G401 (cell line): ENCODE measurements around the gene NRP1. TPM values are rescaled to one million over a fixed set of nuclear protein-coding genes. Genes with fewer than 3 reads are reported as not detected.

ENCODE experiments used
- DNase-seq: peaks from one replicate; pipeline ENCODE4 v3.0.0-alpha.2; 2015; ENCODE audit warnings: low spot score
- in situ Hi-C: cut with HindIII; loops from 2 replicates; pipeline ENCODE4 v1.10.0; 2016; ENCODE audit warnings: low sequenced_read_pairs, mixed read lengths
- total RNA-seq: library from RNA; depleted of rRNA; stranded (reverse); fragments of >200 nt; shearing (Covaris generic); gene quantifications from 2 replicates; pipeline ENCODE4 v1.2.3, GENCODE V29; 2014

NRP1 gene
- total RNA-seq, 1 experiment from 2014 or later = 17.1 TPM

DNA sequence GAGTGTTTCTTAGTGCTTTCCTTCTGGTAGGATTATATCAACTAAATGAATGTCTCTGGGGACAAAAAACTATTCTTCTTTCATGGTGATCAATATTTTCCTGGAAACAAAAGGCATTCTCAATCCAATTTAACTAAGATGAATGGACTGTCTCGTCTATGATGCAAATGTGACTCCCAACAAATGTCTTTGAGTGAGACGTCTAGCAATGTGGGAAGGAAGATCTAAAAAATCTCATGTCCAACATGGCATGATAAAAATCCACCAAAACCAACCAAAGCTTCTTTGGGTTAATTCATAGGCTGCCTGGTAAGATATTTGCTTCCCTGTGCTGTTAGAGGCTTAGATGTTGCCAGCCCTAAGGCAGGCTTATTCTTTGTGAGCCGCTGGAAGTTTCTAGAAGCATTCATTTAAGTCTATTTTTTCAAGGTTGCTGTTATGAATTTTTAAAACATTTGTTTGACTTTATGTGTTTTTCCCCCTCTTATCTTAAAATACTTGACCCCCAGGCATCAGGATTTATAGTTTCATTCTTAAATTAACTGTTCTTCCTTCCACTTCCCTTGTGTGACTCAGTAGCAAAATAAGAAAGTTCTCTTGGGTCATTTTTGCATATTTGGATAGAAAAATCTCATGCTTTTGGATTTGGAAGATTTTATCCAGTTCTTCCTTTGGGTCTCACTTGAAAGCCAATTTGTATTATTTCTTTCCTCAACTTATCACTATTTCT is 156.3 kb downstream of the NRP1 start:
- no peak for DNase-seq
- in situ Hi-C loops = no loop called here

DNA sequence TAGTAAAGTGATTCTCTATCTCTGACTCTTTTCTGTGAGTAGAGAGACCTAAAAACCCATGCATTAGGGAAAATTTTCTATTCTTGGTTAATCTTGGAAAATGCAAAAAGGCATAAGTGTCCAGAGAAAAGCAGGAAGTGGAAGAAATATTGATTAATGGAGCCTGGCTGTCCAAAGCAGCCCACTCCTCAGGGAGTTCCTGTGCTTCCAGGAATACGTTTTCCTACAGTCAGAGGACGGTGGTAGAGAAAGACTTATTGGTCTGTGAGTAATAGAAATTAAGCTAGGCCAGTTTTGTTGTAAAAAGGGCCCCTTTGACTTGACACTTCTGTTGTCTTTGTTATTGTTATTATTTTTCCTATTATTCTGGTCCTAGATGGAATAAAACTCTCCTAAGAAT is 157.8 kb downstream of the NRP1 start:
- no peak for DNase-seq
- in situ Hi-C loops = no loop called here

DNA sequence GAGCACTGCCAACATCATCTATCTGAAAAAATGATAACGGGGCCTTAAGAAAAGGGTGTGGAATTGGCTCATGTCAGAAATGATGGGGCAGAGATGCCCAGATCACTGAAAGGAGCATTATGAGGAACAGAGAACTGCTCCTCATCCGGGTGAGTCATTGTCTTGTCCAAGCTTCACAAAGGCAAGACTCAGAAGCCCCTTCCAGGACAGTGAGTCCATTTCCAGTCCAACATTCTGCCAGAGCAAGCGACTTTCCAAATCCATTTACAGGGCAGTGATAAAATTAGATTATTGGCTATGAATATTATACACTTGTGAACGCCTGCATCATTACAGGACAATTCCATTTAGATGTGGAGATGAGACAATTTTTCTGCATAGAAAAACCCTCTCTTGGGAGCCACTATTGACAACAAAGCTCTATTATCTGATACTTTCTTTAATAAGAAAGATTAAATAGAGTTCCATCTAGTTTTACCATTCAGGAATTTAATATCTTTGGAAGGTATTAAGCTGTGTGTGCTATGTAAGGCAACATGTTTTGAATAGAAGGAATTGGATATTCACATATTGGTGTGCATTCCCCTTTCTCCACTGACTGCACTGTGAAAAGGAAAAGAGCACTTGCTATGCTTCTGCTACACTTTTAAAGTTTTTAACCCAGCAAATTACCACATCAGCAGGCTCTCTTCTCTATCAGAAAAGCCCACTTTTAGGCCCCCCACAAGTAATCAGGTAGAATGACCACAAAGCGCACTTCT is 159.6 kb downstream of the NRP1 start:
- in situ Hi-C loops = no loop called here
- no peak for DNase-seq

DNA sequence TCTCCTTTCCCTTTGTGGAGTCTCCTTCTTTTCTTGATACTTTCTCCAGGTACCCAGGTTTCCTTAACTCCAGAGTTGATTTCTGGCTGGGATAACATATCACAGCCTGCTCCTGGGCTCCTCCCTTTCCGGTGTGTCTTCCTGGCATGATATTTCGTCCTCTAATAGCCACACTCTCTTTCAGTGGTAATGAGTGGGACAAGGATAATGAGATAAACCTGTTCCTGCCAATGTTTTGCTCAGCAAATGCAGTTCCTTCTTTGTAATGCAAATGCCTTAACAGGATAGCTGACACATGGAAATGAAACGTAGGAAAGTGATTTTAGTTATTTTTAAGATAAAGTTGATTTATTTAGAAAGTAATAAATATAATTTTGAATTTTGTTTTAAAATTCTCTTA is 168.6 kb downstream of the NRP1 start:
- in situ Hi-C loops = no loop called here

DNA sequence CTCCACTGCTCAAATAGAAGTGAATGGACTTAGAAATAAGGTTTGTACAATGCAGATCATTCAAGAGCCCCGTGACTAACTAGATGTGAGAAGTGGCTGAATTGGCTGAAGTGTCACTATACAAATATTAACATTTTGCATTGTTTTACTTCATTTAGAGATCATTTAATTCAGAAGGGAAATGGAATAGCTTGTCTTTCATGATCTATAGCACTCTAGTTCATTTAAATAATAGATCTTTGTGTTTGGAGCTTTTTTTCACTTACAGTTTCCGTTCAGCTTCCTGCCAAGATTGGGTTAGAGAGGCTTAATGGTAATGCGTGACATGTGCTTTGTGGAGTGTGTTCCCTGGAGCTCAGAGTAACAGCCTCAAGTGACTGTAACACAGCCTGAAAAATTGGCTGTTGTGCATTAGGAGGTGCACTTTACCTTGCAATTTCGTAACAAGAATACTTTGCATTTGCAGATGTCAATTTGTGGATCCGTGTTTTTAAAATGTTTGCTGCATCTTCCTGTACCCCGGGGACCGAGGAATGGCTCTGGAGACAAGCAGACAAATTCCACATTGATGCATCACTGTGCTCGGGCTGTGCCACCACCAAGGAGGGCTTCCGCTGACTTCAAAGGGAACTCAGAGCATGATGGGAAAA is 170.3 kb downstream of the NRP1 start:
- in situ Hi-C loops = no loop called here
- no peak for DNase-seq

More for the DNA sequence above, 168.6 kb downstream of the NRP1 start:
- DNase-seq = no peak

DNA sequence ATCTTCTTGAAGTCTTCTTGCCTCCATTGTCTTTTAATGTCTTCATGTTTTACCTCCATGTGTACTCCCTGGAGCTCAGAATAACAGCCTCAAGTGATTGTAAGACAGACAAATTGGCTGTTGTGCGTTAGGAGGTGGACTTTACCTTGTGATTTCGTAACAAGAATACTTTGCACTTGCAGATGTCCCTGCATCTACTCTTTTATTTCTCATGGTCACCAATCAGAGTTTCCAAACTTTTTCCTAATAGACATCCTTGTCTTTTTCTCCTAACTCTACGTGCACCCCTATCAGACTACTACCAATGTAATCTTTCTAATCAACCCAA is 172.3 kb downstream of the NRP1 start:
- in situ Hi-C loops = no loop called here
- DNase-seq = no peak

DNA sequence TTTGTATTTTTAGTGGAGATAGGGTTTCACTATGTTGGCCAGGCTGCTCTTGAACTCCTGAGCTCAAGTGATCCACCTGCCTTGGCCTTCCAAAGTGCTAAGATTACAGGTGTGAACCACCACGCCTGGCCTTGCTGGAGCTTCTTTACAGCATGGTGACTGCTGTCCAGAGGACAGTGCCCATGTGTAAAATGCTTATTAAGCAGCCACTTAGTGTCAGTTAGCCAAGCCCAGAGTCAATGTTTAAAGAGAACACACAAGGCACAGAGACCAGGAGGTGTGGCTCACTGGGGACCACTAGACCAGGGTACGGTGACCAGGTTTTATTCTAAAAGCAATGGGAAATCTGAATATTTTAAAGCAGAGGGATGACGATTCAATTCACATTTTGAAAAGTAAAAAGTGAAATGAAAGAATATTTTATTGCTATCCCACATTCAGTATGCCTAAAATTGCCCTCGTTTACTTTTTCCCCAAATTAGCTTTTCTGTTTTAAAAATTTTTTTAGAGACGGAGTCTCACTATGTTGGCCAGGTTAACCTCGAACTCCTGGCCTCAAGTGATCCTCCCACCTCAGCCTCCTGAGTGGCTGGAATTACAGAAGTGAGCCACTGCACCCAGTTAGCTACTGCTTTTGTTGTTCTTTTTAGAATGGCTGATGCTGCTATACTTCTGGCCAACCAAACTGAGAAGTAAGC is 172.8 kb downstream of the NRP1 start:
- no peak for DNase-seq
- in situ Hi-C loops = no loop called here

DNA sequence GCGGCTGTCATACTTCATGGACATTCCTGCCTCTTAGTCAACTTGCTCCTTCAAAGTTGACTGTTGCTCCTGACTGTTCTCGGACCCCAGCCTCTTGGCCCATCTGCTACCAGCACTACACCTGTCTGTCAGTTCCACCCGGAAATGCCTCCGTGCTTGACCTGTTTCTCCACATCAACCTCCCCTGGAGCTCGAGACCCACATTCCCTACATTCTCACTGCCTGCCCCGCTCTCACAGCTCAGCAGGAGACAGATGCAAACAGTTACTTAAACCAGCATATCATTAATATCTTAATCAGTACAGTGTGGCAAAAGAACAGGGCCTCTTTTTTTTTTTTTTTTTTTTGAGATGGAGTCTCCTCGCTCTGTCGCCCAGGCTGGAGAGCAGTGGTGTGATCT is 174.3 kb downstream of the NRP1 start:
- in situ Hi-C loops = no loop called here
- no peak for DNase-seq

DNA sequence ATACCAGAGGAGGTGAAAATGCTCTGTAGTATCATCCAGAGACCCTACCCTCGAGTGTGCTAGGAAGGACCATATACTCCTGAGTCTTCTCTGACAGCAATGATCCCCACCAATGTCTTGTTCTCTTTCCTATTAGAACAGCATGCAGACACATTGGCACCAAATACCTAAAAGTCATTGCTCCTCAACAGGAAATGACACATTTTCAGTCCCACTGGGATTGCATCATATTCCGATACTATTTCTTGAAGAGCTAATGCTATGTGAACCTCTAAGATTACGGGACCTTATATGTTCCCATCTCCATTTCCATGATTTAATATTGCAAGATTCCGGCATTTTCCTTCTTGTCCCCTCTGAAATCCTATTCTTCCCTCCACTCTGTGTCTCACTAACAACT is 177.4 kb downstream of the NRP1 start:
- no peak for DNase-seq

DNA sequence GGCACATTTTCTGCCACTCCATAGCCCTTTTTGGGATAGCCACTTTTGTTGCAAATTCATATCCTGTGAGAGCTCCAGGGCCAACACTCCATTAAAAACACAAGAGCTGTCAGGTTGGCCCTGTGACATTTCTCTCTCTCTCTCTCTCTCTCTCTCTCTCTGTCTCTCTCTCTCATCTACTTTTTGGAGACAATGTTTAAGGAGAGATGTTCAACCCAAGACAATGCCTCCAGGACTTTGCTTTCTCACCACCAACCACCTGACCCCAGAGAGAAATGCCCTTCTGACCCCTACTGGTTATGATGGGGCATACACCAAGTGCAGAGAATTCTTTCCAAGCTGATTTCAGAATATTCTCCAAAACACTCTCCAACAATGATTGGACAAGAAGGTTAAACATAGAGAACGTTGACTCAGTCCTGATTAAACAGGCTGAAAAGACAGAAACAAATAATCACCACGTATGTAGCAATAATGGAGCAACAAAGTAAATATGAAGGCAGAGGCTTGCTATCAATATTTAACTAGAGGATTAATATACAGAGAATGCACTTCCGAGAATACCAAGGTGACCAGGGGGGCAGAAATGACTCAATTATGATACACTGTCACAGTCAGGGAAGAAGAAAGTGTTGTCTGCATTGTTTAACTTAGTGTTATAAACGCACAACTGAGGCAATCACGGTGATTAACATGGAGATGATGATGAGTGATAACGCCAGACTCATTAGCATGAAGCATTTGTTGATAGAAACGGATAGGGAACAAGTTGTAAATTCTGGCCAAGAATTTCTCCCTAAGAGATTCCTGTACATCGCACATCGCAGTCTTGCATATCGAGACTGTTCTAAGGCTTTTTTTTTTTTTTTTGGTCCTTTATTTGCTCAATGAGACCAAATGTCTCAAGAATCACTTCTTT is 178.5 kb downstream of the NRP1 start:
- in situ Hi-C loops = no loop called here
- no peak for DNase-seq

More for the DNA sequence above, 177.4 kb downstream of the NRP1 start:
- in situ Hi-C loops = no loop called here

DNA sequence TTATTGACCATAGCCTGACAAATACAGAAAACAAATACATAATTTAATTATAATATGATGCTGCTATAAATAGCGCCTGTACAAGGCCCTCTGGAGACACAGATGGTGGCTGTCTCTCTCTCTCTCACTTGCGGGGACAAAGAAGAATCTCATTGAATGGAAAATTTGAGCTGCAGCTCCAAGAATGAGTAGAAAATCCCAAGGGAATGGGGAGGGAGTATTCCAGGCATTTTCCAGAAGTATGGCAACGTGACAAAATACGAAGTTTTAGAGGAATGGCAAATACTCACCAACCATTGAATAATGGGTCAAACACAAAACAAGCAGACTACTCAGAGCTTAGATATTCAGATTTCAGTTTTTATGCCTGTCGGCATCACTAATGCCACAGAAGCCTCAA is 179.9 kb downstream of the NRP1 start:
- in situ Hi-C loops = no loop called here
- DNase-seq = no peak

DNA sequence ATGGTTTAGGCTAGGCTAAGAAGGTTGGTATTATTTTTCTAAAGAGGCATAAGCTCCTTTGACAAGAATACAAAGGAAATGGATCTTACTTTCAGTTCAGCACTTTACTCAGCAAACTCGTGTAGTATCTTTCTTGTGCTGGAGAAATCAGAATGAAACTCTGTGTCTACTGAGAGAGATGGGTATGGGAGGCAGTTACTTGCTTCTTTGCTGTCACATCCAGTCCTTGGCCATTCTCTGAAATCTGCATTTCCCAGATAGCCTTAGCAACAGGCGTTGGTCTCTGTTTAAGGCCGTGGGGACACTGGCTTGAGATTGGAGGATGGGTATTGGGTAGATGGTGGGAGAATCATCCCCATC is 180.5 kb downstream of the NRP1 start:
- DNase-seq = no peak
- in situ Hi-C loops = no loop called here

DNA sequence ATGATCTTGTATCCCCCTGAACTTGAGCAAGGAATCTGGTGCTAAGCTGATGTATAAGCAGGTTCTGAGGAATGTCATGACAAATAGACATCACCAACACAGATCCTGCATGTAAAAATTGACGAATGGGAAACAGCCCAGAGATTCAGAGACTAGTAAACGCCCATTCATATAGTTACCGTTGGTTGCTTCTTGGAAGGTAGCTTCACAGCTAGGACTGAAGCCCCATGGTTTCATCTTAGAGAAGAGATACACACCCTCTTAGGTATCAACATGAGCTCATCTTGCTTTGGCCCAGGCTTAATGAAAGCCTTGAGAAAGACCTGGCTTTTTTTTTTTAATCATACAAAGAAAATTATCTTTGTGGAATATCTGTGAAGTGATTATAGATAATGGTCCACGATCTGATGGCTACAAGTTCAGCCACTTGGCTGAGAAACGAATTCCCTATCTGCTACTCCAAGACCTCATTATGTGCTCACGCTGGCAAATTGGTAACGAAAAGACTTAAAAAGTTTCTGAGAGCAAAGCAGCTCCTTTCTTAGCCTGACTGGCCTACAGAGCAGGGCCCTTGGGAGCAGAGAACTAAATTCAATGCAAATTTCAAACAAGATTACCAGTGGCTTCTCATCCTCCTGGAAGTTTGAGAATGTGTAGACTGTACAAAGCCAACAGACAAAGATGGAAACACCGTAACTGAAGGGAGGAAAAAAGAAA is 181.1 kb downstream of the NRP1 start:
- in situ Hi-C loops = no loop called here
- DNase-seq = no peak

DNA sequence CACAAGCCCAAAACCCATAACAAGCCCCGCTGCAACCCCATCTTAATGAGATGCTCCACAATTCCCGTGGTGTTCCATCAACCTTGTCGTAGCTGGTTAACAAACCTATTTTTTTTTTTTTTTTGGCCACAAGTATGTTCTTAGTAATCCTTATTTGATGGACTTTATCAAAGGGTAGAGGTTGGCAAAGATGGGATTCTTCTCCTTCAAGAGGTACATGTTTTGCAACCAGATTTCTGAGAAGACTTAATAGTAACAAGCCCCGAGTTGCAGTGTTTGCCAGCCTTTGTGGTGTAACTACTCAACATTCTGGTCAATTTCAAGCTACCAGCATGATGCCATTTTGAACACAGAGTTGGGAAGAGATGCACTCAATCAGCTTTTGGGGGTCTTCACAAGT is 181.7 kb downstream of the NRP1 start:
- DNase-seq = no peak
- in situ Hi-C loops = no loop called here

DNA sequence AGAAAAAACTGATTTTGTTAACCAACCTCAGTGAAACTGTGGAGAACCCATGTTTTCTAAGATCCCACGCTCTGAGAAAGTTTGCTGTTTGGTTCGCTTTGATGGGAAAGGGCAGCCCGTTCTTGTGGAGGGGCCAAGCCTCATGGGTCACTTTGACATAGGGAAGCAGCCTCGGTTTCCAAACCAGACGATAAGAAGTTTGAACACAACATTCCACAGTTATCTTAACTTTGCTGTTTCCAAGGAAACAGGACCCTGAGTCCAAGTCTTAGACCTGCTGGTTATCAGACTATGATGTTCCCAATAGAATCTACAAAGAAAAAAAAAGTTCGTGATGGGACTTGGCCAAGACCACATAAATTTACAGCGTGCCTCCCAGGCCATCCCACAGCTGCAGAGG is 182.3 kb downstream of the NRP1 start:
- in situ Hi-C loops = no loop called here
- no peak for DNase-seq

DNA sequence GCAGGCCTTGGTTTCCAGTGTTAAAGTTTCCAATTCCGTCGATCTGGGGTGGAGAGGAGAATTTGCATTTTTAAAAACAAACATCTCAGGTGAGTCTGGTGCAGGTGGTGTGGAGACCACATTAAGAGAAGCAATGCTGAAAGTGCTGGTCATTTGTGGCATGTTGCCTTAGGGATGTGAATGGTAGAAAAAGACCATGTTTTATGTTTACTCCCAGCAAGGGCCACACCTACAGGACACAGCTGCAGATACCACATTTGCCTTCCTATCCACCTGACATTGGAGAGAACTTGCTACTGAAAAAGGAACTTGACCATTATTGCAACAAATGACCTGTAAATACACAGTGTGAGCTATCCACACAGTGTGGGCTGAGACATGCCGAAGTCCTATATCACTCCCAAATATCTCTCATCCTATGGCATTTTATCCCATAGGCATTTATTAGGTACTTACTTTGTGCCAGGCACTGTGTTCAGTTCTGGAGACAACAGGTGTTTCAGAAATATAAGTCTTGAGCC is 183.1 kb downstream of the NRP1 start:
- no peak for DNase-seq
- in situ Hi-C loops = no loop called here

DNA sequence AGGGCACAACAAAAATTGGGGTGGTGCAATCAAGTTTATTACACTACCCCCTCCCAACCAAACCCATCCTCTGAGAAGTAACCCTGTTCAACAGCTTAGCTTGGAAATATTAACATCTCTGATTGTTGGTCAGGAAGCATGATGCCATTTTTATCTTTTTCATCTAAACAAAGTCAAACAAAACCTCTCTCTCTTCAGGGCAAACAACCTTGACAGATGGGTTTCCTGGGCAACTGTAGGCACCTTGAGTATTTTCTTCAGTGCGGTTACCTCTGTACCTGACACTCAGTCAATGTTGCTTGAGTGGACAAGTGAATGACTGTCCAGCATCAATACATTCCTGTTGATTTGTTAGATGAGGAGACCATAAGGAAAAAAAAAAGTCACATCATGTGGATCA is 183.6 kb downstream of the NRP1 start:
- in situ Hi-C loops = no loop called here

DNA sequence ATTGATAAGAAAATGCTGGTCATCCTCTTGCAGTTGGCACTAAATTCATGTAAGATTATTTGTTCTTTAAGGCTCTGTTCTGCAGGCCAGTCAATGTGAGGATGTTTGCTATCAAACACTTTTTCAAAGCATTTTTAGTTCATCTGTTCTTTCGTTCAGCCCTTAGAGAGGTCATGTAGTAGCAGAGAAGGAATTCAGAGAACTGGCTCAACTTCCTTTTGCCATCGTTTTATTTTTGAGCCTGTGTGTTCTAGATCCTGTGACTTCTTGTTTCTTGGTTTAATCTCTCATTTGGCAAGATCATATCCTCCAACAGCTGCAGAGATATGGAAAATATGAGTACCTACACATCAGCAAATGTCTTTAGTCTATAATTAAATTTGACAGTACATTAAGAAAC is 184.3 kb downstream of the NRP1 start:
- no peak for DNase-seq
- in situ Hi-C loops = no loop called here

More for the DNA sequence above, 183.6 kb downstream of the NRP1 start:
- no peak for DNase-seq
